Psoas muscle (tissue), 8 donors: ENCODE results near the gene DGCR6L. TPM values are rescaled to one million over a fixed set of nuclear protein-coding genes. Genes with fewer than 3 reads are reported as not detected.
"Not testable (repeated sequence)": the region's sequence is repeated elsewhere in the genome, so short reads cannot be mapped to it uniquely, and the experiment has no call there.

Experiments
- ATAC-seq, 4 donors: fragments of 200-7000 bp; cut with Tn5 transposase; one replicate each; pipeline ENCODE4 v1.9.1; 2020; ENCODE audit warnings: moderate library complexity in 3 of 4, mild to moderate bottlenecking in 2 of 4
- DNase-seq, 2 donors: peaks; one replicate each; pipeline ENCODE4 v3.0.0-alpha.2; 2020
- H3K27ac ChIP-seq: fragments of 200-600 bp; one replicate; pipeline ENCODE4 v1.8.0; 2022
- H3K27me3 ChIP-seq, 3 donors: fragments of 200-600 bp in 1 of 3; one replicate each; pipeline versions ENCODE4 v1.6.1 to v1.8.0; 2013 to 2022; ENCODE audit warnings: low read length in 2 of 3, mild to moderate bottlenecking in 2 of 3, moderate library complexity in 1 of 3; ENCODE audit not compliant: insufficient read depth in 3 of 3
- H3K36me3 ChIP-seq, 2 donors: fragments of 200-600 bp in 1 of 2; one replicate each; pipeline versions ENCODE4 v1.6.1 to v1.8.0; 2013 to 2022; ENCODE audit warnings: low read depth in 1 of 2, mild to moderate bottlenecking in 1 of 2, moderate library complexity in 1 of 2; ENCODE audit not compliant: insufficient read depth in 1 of 2
- H3K4me1 ChIP-seq: fragments of 200-600 bp; one replicate; pipeline ENCODE4 v1.8.0; 2022
- H3K4me3 ChIP-seq: fragments of 200-600 bp; one replicate; pipeline ENCODE4 v1.8.0; 2022; ENCODE audit warnings: mild to moderate bottlenecking
- H3K9me3 ChIP-seq: fragments of 200-600 bp; one replicate; pipeline ENCODE4 v1.8.0; 2022
- WGBS, 3 donors: extraction: QIAGEN DNeasy Blood & Tissue Kit; methylation state at CpG; one replicate each; pipeline versions ENCODE4 v1.1.6 to v1.1.7; 2013; 5-methylcytosine and 5-hydroxymethylcytosine counted together
- intact Hi-C, 2 donors: fragments of 100-400 bp; cut with DNase I; formaldehyde crosslinking; loops; one replicate each; pipeline versions ENCODE4 v1.11.0 to v1.14.2; 2022
- polyA plus RNA-seq, 3 donors: library from polyadenylated mRNA; stranded (reverse); fragments of 200-250 nt; gene quantifications; one replicate each; pipeline ENCODE4 v1.2.3, GENCODE V29; 2013
- total RNA-seq, 4 donors: library from RNA; stranded (reverse); fragmentation: NEBNext Ultra II Directional in 2 of 4; extraction: Animal tissue kit (Norgen Biotek cat#: 25700) in 2 of 4; gene quantifications; one replicate each; pipeline versions ENCODE4 v1.2.1 to v1.2.4, GENCODE V29; 2021 to 2023
- TF ChIP-seq, protein P1 (sequence below): fragments of 200-600 bp; IDR thresholded peaks from one replicate; pipeline ENCODE4 v1.8.0; 2022; ENCODE audit warnings: antibody characterized with exemption
- donor health status: healthy with polysubstance abuse.
- donor health status: DM: no; HTN: no; CAD: no; lungs with moderate emphysema.
- donor health status: Bipolar disorder and iron deficiency.
- donor health status: healthy.
- donor health status: DM: yes; HTN: yes; CAD: no.
- donor health status: DM: no; HTN: no; CAD: no.
- donor health status: DM: no; HTN: no; CAD: no.
- donor health status: DM: yes; HTN: yes; CAD: no.

Gene DGCR6L
- total and polyA plus RNA-seq, 7 donors: 33.2 to 87.2 (median 44.9) TPM

- 40 to 57% (median 50%) methylated on average over 11 of the region's 11 CpGs for WGBS, 3 donors
Measured at GRCh38 chr22:20291604-20292063, 28.2 kb downstream of the DGCR6L start.

GRCh38 chr22:20291249-20291586 is 28.6 kb downstream of the DGCR6L start:
- Histone ChIP-seq H3K36me3 (no peaks in the 10 kb centered on the region), H3K9me3 (no peaks in the 10 kb centered on the region), H3K27me3 (no peaks in the 10 kb centered on the region), H3K4me3 (no peak overlapping the region), H3K4me1 (no peaks in the 10 kb centered on the region), H3K27ac (no peak overlapping the region)
- TF ChIP-seq, protein P1, sequence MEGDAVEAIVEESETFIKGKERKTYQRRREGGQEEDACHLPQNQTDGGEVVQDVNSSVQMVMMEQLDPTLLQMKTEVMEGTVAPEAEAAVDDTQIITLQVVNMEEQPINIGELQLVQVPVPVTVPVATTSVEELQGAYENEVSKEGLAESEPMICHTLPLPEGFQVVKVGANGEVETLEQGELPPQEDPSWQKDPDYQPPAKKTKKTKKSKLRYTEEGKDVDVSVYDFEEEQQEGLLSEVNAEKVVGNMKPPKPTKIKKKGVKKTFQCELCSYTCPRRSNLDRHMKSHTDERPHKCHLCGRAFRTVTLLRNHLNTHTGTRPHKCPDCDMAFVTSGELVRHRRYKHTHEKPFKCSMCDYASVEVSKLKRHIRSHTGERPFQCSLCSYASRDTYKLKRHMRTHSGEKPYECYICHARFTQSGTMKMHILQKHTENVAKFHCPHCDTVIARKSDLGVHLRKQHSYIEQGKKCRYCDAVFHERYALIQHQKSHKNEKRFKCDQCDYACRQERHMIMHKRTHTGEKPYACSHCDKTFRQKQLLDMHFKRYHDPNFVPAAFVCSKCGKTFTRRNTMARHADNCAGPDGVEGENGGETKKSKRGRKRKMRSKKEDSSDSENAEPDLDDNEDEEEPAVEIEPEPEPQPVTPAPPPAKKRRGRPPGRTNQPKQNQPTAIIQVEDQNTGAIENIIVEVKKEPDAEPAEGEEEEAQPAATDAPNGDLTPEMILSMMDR: no peak
- ATAC-seq: no peak
- DNase-seq: no peak
- intact Hi-C loops: no loop called here
- 61 to 73% (median 68%) methylated on average over 5 of the region's 5 CpGs for WGBS, 3 donors

More at GRCh38 chr22:20291604-20292063, 28.2 kb downstream of the DGCR6L start:
- no peaks in the 10 kb centered on the region for H3K4me1 ChIP-seq
- no peaks in the 10 kb centered on the region for H3K36me3 ChIP-seq
- TF ChIP-seq, protein P1: no peak
- no peak overlapping the region for H3K27ac ChIP-seq
- H3K4me3 ChIP-seq: no peak overlapping the region
- no peaks in the 10 kb centered on the region for H3K27me3 ChIP-seq
- ATAC-seq (no peak), DNase-seq (no peak)
- no peaks in the 10 kb centered on the region for H3K9me3 ChIP-seq
- intact Hi-C loops: no loop called here

GRCh38 chr22:20290578-20291248 is 29.1 kb downstream of the DGCR6L start:
- Histone ChIP-seq H3K27ac (no peak overlapping the region), H3K27me3 (no peaks in the 10 kb centered on the region), H3K4me1 (no peaks in the 10 kb centered on the region), H3K9me3 (no peaks in the 10 kb centered on the region), H3K4me3 (no peak overlapping the region), H3K36me3 (no peaks in the 10 kb centered on the region)
- intact Hi-C loops: no loop called here
- ATAC-seq: no peak
- TF ChIP-seq, protein P1: no peak
- DNase-seq: no peak
- 67 to 80% (median 72%) methylated on average over 11 to 13 of the region's 13 CpGs for WGBS, 3 donors

GRCh38 chr22:20290045-20290392 is 29.8 kb downstream of the DGCR6L start:
- intact Hi-C loops: no loop called here
- H3K4me3 ChIP-seq: no peak overlapping the region
- no peaks in the 10 kb centered on the region for H3K9me3 ChIP-seq
- DNase-seq (no peak), ATAC-seq (no peak)
- H3K4me1 ChIP-seq: no peaks in the 10 kb centered on the region
- H3K27me3 ChIP-seq: no peaks in the 10 kb centered on the region
- WGBS, 3 donors: 73 to 83% (median 78%) methylated on average over 10 of the region's 10 CpGs
- no peaks in the 10 kb centered on the region for H3K36me3 ChIP-seq
- TF ChIP-seq, protein P1: no peak
- H3K27ac ChIP-seq: no peak overlapping the region

DNA sequence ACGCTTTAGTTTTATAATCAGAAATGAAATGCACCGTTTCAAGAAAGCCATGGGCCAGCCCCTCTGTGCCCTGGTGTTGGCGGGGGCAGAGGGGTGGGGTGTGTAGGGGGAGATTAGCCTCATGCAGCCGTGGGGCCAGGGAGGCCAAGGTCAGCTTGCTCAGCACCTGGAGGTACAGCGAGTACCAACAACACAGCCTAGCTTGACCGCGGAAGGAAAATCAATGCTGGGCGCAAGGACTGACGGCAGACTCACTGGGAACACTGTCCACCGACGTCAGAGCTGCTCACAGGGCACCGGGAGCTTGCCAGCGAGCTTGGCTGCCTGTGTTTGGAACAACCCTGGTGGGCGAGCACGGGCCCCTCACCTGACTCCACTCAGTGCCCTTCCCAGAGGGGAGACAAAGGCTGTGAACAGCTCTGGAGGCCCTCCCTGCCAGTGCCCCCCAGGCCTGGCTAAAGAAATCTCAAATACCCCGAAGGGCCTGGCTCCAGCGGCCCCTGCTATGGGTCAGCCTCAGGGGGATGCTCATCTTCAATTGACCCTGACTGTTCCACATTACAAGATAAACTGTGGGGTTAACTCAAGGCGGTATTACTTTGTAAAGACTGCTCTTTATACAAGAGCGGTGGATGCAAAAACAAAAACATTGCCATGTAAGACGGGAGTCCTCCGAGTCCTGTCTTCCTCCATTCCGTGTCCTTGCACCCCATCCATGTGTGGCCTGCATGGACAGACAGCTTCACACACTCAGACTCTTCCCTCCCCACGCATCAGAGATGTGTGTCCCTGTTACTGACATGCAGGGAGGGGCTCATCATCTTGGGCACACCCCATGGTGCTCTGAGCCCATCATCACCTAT is 30.4 kb downstream of the DGCR6L start:
- H3K4me1 ChIP-seq, H3K36me3 ChIP-seq, H3K27ac ChIP-seq, intact Hi-C loops, H3K27me3 ChIP-seq, ATAC-seq, H3K4me3 ChIP-seq, DNase-seq, H3K9me3 ChIP-seq: not testable (repeated sequence)
- WGBS, 3 donors: 68 to 78% (median 71%) methylated on average over 20 to 22 of the region's 23 CpGs

- H3K36me3 ChIP-seq, DNase-seq, H3K4me1 ChIP-seq, ATAC-seq, intact Hi-C loops, H3K27me3 ChIP-seq, H3K27ac ChIP-seq, H3K4me3 ChIP-seq, H3K9me3 ChIP-seq: not testable (repeated sequence)
- WGBS, 3 donors: 36 to 53% (median 45%) methylated on average over 11 to 19 of the region's 20 CpGs
Measured at GRCh38 chr22:20286784-20287423, 33.0 kb downstream of the DGCR6L start.

DNA sequence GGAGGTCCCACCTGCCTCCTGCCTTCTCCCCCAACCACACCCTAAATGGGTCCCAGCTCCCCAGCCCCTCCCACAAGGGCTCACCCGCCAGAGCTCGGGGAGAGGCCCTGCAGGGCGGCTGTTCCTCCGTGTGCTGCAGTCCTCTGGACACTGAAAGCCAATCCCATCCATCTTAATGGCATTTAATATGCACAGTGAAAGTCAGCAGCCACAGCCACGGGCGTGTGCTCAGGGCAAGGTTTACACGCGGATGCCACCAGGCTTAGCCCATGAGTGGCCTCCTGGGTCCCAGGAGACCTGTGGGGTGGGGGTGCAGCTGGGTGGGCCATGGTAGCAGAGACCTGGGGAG is 33.6 kb downstream of the DGCR6L start:
- H3K27me3 ChIP-seq, H3K27ac ChIP-seq, H3K4me1 ChIP-seq, ATAC-seq, H3K4me3 ChIP-seq, H3K9me3 ChIP-seq, intact Hi-C loops, H3K36me3 ChIP-seq, DNase-seq: not testable (repeated sequence)
- WGBS, 3 donors: 16 to 27% (median 17%) methylated on average over 8 of the region's 8 CpGs
